ENCODE results near the gene PGAP6.
"Not testable (repeated sequence)": the region's sequence is repeated elsewhere in the genome, so short reads cannot be mapped to it uniquely, and the experiment has no call there.

PGAP6 gene, protein sequence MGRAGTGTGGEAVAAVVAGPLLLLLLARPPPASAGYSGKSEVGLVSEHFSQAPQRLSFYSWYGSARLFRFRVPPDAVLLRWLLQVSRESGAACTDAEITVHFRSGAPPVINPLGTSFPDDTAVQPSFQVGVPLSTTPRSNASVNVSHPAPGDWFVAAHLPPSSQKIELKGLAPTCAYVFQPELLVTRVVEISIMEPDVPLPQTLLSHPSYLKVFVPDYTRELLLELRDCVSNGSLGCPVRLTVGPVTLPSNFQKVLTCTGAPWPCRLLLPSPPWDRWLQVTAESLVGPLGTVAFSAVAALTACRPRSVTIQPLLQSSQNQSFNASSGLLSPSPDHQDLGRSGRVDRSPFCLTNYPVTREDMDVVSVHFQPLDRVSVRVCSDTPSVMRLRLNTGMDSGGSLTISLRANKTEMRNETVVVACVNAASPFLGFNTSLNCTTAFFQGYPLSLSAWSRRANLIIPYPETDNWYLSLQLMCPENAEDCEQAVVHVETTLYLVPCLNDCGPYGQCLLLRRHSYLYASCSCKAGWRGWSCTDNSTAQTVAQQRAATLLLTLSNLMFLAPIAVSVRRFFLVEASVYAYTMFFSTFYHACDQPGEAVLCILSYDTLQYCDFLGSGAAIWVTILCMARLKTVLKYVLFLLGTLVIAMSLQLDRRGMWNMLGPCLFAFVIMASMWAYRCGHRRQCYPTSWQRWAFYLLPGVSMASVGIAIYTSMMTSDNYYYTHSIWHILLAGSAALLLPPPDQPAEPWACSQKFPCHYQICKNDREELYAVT

DNA sequence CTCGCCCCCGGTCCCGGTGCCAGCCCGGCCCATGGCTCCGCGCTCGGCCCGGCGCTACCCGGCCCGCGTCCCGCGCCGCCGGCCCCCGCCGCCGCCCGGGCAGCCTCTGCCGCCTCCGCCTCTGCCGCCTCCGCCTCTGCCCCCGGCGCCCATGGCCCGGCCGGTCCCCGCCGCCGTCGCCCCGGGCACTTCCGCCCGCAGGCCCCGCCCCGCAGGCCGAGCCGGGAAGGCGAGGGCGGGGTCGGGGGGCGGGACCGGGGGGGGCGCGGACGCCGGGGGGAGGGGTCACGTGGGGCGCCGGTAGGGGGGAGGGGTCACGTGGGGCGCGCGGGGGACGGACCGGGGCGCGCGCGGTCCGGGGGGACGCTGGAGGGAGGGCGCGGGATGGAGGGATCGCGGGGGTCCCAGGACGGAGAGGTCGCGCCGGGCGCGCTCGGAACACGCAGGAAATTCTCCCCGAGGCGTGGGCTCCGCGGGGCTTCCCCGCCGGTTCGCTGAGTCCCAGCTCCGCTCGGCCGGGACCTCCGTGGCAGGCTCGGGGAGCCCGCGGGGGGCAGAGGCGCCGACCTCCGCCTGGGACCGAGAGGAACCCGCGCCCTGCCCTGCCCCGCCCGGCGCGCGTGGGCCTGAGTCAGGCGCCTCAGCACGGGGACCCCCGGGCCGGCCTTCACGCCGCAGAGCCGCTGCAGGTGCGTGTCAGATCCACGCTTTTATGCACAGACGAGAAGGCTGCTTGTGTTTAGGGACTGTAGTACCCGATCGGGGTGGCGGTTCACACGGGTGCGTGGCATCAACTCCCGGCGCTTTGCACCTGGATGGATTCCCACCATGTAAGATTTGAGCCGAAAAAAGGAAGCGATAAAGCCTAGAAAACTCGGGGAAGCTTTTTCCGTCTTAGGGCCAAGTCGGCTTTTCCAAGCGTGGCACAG, at the start of gene PGAP6:
PGAP6 (minus strand) TSS at position 190 of the 929 bp plus-strand sequence; CDS start at position 33, 157 bp downstream.
- peak within 1 kb of the TSS; percentile 75 for H3K4me3 ChIP-seq (ENCODE audit: low read depth, low read length)

DNA sequence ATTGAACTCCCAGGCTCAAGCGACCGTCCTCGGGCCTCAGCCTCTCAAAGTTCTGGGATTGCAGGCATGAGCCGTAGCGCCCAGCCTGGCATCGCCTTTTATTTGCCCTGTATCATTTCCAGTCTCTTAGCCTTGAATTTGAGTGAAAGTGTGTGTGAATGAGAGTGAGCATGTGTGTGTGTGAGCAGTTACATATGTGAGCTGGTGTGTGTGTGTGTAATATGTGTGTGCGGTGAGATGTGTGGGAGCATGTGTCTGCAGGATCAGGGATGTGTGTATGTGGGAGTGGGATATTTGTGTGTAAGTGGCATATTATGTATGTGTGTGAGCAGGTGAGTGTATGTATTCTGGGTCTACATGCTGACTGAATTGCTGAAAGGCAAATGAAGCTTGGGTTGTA, 49.1 kb upstream of the PGAP6 start:
- no peak overlapping the region for H3K4me3 ChIP-seq (ENCODE audit: low read depth, low read length)

DNA sequence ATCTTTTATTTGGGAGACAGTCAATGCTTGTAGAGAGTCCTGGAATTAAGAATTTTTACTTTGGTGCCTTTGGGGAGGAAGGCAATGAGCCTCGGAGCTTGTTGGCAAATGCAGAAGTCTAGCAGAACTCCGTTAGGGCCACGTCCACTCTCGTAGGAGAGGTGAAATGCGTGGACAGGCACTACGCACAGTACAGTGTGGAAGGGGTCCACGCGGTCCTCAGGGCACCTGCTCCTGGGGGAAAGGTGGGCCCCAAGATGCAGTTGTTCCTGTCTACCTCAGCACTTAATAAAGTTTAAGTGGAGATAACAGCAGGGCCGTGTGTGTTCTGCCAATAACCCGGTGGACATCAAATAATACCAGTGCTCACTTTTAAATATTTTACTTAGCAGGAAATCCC, 45.5 kb upstream of the PGAP6 start:
- peak overlapping the region; percentile 4 for H3K4me3 ChIP-seq (ENCODE audit: low read depth, low read length)

DNA sequence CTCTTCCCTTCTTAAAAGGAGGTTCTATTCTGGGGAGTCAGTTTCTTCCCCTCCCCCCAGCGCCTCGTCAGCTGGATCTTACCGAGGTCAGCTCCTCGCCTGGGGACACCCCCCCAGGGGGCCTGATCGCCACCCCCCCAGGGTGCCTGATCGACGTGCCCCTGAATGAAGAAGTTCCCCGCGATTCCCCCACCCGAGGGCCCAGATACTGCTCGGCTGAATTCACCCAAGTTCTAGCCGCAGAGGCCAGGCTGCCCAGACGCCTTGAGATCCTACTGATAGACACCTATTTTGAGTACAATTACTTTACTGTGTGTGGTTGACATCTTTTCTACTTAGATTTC, 45.1 kb upstream of the PGAP6 start:
- H3K4me3 ChIP-seq (ENCODE audit: low read depth, low read length), result peak overlapping the region; percentile 70

DNA sequence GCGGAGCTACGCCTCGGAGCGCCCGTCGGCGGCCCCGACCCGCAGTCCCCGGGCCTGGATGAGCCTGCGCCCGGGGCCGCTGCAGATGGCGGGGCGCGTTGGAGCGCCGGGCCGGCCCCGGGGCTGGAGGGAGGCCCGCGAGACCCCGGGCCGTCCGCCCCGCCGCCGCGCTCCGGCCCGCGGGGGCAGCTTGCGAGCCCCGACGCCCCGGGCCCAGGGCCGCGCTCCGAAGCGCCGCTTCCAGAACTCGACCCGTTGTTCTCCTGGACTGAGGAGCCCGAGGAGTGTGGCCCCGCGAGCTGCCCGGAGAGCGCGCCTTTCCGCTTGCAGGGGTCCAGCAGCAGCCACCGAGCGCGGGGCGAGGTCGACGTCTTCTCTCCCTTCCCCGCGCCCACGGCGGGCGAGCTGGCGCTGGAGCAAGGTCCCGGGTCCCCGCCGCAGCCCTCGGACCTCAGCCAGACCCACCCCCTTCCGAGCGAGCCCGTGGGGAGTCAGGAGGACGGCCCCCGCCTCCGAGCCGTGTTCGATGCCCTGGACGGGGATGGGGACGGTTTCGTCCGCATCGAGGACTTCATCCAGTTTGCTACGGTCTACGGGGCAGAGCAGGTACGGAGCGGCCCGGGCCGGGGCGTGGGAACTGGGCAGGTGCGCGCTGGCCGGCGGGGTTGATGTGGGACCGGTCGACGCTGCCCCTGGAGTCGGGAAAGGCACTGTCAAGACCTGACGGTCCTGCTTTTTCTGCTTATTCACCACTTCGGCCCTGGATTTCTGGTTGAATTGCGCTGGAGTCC, 44.5 kb upstream of the PGAP6 start:
- H3K4me3 ChIP-seq (ENCODE audit: low read depth, low read length), result peak overlapping the region; percentile 70

DNA sequence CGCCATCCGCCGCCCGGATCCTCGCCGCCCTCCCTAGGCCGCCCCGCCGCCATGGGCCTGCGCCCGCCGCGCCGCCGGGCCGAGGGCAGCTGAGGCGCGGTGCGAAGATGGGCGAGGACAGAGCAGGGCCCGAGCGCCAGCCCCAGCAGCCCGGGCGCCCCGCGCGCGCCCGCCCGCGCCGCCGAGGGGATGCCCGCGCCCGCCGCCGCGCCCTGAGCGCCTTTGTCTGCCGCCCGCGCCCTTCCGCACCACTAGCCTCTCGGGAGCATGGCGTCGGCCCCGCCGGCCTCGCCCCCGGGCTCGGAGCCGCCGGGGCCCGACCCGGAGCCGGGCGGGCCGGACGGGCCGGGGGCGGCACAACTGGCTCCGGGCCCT, 43.9 kb upstream of the PGAP6 start:
- peak overlapping the region; percentile 70 for H3K4me3 ChIP-seq (ENCODE audit: low read depth, low read length)

DNA sequence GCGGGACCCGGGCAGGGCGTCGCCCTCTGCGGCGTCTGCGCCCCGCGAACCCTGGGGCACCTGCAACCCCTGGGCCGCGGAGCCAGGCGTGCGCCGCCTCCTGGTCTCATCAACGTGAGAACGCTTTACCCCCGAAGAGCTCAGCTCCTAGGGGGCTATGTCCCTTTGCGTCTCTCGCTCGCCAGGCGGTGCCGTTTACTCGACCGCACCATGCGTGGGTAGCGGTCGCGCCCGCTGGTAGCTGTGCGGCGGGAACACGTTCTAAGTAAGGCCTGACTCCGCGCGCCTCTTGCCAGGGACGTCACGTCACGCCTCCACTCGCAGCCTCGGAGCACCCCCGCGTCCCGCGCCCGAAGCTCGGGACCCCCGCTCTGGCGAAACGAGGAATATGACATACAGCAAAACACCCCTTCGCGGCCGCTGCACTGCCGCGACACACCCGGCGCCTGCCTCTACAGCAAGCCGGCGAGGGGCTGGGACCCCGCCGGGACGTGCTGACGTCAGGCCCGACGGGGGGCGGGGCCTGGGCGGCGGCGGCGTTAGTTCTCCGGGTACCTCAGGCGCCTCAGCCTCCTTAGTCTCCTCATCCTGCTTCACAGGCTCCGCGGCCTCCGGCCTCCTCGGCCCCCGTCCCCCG, 43.4 kb upstream of the PGAP6 start, which contains the start of gene RAB11FIP3:
RAB11FIP3 (plus strand) TSS at position 568 of the 637 bp plus-strand sequence. CDS start 358 bp downstream, outside the sequence.
- peak within 1 kb of the TSS; percentile 70 for H3K4me3 ChIP-seq (ENCODE audit: low read depth, low read length)

DNA sequence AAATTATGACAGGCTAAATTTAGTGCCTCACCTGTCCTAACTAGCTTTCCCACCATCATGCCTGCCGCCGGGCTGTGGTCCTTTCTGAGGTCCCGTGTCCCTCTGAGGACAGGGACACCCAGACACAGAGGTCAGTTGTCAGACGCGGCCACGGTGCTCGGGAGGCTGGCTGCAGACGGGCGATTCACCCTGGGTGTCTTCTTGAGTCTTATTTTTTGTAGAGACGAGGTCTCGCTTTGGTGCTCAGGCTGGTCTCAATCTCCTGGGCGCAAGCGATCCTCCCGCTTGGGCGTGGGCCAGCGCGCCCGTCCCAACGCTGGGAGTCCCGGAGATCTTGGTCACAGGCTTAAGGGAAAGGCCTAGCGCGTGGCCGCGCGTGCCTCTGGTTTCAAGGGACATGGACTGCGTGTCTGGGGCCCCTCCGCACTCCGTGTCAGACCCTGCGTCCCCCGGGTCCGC, 42.9 kb upstream of the PGAP6 start:
- peak overlapping the region; percentile 44 for H3K4me3 ChIP-seq (ENCODE audit: low read depth, low read length)

DNA sequence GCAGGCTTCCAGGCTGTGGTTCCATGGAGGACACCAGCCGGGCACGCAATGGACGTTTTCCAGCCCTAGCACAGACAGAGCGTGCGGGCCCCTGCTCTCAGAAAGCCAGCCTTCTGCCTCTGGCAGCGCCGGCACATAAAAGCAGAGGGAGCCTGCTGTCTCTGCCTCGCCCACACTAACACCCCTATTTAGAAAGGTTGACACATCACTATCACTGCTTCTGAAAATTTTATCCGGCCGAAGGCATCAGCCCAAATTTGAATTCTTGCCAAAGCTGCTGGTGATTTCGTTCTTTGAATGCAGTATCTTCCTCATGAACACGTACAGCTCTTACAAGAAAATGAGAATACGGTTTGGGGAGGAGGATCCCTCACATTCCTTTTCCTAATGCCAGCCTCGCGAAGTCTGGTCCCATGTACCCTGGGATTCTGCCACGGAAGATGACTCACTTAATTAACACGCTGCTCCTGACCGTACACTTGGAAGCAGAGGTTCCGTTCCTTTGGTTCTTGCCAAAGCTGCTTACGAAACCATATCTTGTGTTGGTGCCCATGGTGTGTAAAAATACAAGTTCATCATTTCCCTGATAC, 42.4 kb upstream of the PGAP6 start:
- H3K4me3 ChIP-seq (ENCODE audit: low read depth, low read length), result no peak overlapping the region

DNA sequence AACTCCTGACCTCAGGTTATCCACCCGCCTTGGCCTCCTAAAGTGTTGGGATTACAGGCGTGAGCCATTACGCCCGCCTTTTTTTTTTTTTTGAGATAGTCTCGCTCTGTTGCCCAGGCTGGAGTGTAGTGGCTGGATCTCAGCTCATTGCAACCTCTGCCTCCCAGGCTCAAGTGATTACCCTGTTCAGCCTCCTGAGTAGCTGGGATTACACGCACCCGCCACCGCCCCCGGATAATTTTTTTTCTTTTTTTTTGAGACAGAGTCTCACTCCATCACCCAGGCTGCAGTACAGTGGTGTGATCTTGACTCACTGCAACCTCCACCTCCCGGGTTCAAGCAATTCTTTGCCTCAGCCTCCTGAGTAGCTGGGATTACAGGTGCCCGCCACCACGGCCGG, 40.4 kb upstream of the PGAP6 start:
- H3K4me3 ChIP-seq (ENCODE audit: low read depth, low read length), result not testable (repeated sequence)

DNA sequence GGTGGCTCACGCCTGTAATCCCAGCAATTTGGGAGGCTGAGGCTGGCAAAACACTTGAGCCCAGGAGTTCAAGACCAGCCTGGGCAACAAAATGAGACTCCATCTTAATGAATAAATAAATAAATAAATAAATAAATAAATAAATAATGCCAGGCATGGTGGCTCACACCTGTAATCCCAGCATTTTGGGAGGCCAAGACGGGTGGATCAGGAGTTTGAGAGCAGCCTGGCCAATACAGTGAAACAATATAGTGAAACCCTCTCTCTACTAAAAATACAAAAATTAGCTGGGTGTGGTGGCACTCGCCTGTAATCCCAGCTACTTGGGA, 33.4 kb upstream of the PGAP6 start:
- H3K4me3 ChIP-seq (ENCODE audit: low read depth, low read length), result not testable (repeated sequence)

DNA sequence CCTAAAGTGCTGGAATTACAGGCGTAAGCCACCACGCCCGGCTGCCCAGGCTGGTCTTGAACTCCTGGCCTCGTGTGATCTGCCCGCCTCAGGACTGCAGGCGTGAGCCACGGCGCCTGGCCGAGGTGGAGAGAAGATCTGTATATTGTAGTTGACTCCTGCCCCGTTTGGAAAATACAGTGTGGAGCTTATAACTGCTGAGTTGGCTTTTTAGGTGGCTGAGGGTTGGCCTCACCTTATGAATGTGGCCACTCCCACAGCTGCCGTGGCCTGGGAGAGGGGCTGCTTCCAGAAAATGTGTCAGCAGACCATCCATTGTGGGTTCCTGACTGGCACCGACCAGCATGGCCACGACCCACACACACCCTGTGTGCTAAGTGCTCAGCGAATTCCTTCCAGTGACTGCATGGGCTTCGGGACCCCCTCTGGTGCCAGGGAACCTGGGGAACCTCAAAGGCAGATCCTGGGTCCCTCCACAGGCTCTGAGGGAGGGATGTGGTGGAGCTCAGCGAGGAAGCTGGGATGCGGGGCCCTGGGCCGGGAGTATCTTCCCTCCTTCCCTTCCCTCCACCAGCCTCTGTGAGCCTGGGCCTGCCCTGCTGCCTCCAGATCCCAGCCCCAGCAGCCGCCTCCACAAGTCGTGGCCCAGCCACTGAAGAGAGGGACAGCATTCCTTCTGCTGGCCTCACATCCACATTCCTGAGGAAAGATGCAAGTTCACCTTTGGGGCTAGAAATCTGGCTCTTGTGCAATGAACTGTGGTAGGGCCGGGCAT, 32.8 kb upstream of the PGAP6 start:
- no peak overlapping the region for H3K4me3 ChIP-seq (ENCODE audit: low read depth, low read length)

DNA sequence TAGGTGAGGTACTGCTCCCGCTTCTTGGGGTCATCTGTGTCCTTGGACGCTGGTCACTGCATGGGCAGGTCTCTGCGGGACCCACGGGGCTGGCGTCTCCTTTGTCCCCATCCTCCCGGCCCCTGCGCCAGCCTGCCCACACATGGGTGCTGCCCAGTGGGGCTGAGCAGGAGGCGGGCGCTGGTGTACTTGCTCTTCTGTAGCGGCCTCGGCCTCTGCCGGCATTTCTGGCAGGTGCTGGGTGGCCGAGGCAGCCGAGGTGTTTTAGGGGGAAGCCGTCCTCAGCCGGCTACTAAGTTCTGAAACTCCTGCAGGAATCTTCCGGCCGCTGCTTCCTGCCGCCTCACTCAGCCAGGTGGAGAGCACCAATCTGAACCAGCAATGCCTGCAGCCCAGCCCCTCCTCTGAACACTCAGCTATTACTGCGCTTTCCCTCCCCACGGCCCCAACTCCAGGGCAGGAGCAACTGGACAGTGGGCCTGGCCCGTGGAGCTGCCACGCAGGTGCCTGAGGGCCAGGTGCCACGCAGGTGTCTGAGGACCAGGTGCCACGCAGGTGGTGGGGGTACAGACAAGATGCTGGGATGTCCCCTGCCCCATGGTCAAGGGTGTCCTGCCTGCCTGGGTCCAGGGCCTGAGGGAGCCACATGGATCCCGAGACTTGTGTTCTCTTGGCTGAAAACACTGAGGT, 29.9 kb upstream of the PGAP6 start:
- no peak overlapping the region for H3K4me3 ChIP-seq (ENCODE audit: low read depth, low read length)

DNA sequence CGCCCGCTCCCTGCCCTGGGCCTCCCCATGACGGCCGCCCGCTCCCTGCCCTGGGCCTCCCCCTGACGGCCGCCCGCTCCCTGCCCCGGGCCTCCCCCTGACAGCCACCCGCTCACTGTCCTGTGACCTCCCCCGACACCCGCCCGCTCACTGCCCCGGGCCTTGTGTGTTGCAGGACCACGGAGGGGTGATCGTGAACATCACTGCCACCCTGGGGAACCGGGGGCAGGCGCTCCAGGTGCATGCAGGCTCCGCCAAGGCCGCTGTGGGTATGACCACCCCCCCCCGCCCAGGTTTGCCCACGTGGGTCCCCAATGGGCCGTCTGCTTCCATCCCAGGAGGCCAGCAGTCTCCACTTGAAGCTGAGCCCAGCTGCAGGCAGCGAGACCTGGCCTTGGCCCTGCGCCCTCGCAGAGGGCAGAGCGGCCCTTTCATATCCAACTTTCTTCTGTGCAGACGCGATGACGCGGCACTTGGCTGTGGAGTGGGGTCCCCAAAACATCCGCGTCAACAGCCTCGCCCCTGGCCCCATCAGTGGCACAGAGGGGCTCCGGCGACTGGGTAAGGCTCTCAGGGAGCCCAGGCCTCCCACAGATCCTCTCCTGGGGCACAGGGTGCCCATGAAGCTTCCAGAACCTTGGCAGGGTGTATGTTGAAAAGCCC, 28.9 kb upstream of the PGAP6 start:
- no peak overlapping the region for H3K4me3 ChIP-seq (ENCODE audit: low read depth, low read length)

DNA sequence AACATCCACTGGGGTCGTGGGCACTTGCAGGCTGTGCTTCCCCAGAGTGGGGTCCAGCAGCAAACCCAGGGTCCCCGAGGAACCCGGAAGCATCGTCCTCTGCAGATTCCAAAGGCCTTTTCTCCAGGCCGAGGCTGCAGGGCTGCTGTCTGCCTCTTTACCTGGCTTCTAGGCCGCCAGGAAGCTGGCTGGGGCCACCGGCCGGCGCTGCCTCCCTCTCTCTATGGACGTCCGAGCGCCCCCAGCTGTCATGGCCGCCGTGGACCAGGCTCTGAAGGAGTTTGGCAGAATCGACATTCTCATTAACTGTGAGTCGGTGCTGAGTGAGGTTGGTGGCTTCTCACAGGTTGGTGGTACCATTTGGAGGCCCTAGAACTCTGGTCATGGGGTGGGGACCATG, 25.5 kb upstream of the PGAP6 start:
- no peak overlapping the region for H3K4me3 ChIP-seq (ENCODE audit: low read depth, low read length)

DNA sequence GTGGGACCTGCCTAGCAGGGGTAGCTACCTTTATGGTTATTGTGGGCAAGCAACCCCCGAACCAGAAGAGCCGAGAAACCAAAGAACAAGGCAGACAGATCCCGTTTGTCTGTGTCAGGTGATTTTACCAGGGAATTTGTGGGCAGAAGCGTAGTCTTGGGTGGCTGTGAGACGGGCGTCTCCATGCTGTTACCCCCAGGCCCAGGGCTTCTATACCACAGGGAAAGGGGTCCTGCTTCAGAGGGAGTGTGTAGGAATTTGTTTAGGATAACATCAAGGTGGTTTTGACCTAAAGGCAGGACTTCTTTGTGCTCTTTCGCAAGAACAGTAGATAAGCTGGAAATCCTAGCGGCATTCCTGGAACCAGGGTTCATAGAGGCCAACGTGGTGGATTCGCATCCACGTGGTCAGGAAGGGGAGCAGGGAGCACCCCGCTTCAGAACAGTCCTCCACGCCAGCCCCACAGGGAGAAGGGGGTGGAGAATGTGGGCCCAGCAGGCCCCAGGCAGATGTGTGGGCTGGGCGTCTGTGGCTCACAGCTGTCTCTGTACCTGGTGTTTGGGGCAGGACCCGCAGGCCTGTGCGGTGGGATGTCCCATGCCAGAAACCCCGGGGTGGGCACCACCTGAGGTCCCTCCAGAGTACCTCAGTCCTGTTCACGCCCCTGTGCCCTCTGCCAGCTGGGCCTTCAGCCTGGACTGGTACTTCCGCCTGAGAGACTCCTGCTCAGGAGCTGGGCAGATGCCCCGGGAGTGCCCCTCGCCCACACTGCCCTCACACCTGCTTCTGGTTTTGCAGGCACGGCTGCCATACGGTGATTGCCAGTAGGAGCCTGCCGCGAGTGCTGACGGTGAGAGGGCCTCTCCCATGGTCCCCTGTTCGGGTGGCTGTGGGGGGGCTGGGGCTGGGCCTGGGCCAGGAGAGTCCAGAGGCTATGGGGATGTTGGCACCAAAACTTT, 24.0 kb upstream of the PGAP6 start:
- no peak overlapping the region for H3K4me3 ChIP-seq (ENCODE audit: low read depth, low read length)
